ENCODE data around the gene CXCR1.

The CXCR1 gene

DNA sequence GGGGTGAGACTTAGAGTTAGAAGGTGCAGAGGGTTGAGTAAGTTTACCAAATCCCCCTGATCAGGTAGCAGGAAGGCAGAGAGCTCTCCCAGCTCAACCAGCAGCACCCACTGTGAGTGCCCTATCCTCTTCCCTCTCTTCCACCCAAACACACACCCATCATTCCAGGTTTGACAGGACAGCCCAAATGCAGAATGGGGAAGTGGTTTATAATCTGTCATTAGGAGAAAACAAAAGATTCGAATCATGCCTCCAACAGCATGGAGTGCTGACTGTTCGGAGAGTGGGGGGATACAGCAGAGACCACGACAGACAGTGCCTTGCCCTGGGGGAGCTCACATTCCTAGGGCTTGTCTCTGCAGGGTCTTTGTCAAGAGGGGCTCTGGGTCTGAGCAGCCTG is 29.2 kb downstream of the CXCR1 start (continued):
- TF ChIP-seq, protein P1, sequence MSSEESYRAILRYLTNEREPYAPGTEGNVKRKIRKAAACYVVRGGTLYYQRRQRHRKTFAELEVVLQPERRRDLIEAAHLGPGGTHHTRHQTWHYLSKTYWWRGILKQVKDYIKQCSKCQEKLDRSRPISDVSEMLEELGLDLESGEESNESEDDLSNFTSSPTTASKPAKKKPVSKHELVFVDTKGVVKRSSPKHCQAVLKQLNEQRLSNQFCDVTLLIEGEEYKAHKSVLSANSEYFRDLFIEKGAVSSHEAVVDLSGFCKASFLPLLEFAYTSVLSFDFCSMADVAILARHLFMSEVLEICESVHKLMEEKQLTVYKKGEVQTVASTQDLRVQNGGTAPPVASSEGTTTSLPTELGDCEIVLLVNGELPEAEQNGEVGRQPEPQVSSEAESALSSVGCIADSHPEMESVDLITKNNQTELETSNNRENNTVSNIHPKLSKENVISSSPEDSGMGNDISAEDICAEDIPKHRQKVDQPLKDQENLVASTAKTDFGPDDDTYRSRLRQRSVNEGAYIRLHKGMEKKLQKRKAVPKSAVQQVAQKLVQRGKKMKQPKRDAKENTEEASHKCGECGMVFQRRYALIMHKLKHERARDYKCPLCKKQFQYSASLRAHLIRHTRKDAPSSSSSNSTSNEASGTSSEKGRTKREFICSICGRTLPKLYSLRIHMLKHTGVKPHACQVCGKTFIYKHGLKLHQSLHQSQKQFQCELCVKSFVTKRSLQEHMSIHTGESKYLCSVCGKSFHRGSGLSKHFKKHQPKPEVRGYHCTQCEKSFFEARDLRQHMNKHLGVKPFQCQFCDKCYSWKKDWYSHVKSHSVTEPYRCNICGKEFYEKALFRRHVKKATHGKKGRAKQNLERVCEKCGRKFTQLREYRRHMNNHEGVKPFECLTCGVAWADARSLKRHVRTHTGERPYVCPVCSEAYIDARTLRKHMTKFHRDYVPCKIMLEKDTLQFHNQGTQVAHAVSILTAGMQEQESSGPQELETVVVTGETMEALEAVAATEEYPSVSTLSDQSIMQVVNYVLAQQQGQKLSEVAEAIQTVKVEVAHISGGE (tag by site-specific recombination; conservative IDR thresholded peaks at IDR 0.05; ENCODE audit: low read depth): no peak

DNA sequence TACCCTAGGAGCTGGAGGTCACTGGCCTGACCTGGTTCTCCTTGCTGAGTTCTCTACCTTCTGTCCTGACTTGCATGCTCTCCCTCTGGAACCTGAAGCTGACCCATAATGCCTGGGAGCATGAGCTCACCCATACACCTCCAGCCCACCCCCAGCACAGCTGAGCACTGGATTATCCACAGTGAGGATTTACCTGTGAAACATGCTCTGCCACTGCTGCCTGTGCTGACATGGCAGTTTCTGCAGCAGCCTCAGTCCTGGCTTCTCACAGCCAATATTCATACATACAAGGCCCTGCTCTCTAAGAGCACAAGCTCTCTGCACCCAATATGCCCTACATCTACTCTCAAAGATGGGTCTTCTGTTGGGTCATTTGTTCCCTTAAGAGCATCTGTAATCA is 35.9 kb downstream of the CXCR1 start:
- POLR2A ChIA-PET: interaction anchor here (0.7 kb wide), 1 partner anchor 147 kb away, joined by 5 read pairs; no protein-coding TSS in a partner anchor
- CTCF ChIA-PET: interaction anchor here (0.6 to 1.1 kb wide), 2 partner anchors 22 to 31 kb away, joined by 3 to 4 read pairs; no protein-coding TSS in a partner anchor
- Histone ChIP-seq H3K27ac (ENCODE audit: extremely low read depth, low read depth, low read length) (no peak overlapping the region), H3K9me3 (ENCODE audit: control insufficient read depth, insufficient read depth, low read depth, low read length) (no peaks in the 10 kb centered on the region), H3K36me3 (ENCODE audit: control insufficient read depth in 2 of 2, insufficient read depth in 1 of 2, low read length in 2 of 2) (no peaks in the 10 kb centered on the region), H3K4me3 (ENCODE audit: low read depth, low read length) (no peak overlapping the region), H3K4me1 (ENCODE audit: control insufficient read depth, insufficient read depth, low read length) (no peaks in the 10 kb centered on the region)
- TF ChIP-seq ZNF792 (tag by site-specific recombination; IDR thresholded peaks at IDR 0.05): no peak
- TF ChIP-seq ZSCAN23 (tag by site-specific recombination; IDR thresholded peaks at IDR 0.05): no peak
- no peak for TF ChIP-seq ZNF16 (tag by site-specific recombination; IDR thresholded peaks at IDR 0.05; ENCODE audit: low read depth)
- TF ChIP-seq ZNF530 (tag by site-specific recombination; IDR thresholded peaks at IDR 0.05; ENCODE audit: low read depth): no peak
- TF ChIP-seq, protein P2, sequence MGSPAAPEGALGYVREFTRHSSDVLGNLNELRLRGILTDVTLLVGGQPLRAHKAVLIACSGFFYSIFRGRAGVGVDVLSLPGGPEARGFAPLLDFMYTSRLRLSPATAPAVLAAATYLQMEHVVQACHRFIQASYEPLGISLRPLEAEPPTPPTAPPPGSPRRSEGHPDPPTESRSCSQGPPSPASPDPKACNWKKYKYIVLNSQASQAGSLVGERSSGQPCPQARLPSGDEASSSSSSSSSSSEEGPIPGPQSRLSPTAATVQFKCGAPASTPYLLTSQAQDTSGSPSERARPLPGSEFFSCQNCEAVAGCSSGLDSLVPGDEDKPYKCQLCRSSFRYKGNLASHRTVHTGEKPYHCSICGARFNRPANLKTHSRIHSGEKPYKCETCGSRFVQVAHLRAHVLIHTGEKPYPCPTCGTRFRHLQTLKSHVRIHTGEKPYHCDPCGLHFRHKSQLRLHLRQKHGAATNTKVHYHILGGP (tag by site-specific recombination; IDR thresholded peaks at IDR 0.05): no peak
- no peak for TF ChIP-seq ZNF184 (tag by site-specific recombination; IDR thresholded peaks at IDR 0.05)
- no peak for TF ChIP-seq GFI1B (tag by site-specific recombination; IDR thresholded peaks at IDR 0.05)
- TF ChIP-seq, protein P3, sequence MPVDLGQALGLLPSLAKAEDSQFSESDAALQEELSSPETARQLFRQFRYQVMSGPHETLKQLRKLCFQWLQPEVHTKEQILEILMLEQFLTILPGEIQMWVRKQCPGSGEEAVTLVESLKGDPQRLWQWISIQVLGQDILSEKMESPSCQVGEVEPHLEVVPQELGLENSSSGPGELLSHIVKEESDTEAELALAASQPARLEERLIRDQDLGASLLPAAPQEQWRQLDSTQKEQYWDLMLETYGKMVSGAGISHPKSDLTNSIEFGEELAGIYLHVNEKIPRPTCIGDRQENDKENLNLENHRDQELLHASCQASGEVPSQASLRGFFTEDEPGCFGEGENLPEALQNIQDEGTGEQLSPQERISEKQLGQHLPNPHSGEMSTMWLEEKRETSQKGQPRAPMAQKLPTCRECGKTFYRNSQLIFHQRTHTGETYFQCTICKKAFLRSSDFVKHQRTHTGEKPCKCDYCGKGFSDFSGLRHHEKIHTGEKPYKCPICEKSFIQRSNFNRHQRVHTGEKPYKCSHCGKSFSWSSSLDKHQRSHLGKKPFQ (tag by site-specific recombination; IDR thresholded peaks at IDR 0.05): no peak
- no peak for TF ChIP-seq ZNF223 (tag by site-specific recombination; IDR thresholded peaks at IDR 0.05)
- TF ChIP-seq ZNF426 (tag by site-specific recombination; IDR thresholded peaks at IDR 0.05): no peak
- no peak for TF ChIP-seq ZIC2 (tag by site-specific recombination; IDR thresholded peaks at IDR 0.05)
- TF ChIP-seq ZNF266 (tag by site-specific recombination; IDR thresholded peaks at IDR 0.05; ENCODE audit: low read depth): no peak
- no peak for TF ChIP-seq GLIS2 (tag by site-specific recombination; IDR thresholded peaks at IDR 0.05)
- TF ChIP-seq ZSCAN16 (tag by site-specific recombination; IDR thresholded peaks at IDR 0.05): no peak

DNA sequence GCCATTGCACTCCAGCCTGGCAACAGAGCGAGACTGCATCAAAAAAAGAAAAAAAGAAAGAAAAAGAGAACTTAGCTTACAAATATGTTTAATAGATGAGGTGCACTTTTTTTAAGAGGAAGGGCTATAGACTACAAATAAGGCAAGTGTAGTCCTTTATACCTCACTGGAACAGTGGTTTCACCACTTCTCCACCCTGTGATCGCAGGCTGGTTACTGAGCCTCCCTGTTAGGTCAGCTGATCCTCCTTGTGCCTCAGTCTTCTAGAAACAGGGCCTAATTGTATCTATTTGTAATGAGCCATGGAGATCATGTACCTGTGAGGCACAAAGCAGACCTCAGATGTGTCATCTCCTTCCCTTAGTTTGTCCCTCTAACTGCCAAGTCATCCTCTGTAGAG is 36.4 kb downstream of the CXCR1 start:
- H3K36me3 ChIP-seq (ENCODE audit: control insufficient read depth in 2 of 2, insufficient read depth in 1 of 2, low read length in 2 of 2): no peaks in the 10 kb centered on the region
- ChIA-PET POLR2A (no interaction called here), CTCF (interaction anchor here (0.6 to 1.1 kb wide), 2 partner anchors 22 to 30 kb away, joined by 3 to 4 read pairs; no protein-coding TSS in a partner anchor)
- TF ChIP-seq ZNF302 (tag by site-specific recombination; IDR thresholded peaks at IDR 0.05; ENCODE audit: low read depth): no peak
- no peak for TF ChIP-seq ZNF266 (tag by site-specific recombination; IDR thresholded peaks at IDR 0.05; ENCODE audit: low read depth)
- TF ChIP-seq ZNF426 (tag by site-specific recombination; IDR thresholded peaks at IDR 0.05): no peak
- TF ChIP-seq ZNF202 (tag by site-specific recombination; IDR thresholded peaks at IDR 0.05; ENCODE audit: borderline replicate concordance): no peak
- TF ChIP-seq ZNF558 (tag by site-specific recombination; IDR thresholded peaks at IDR 0.05): no peak
- no peak for TF ChIP-seq ZNF768 (tag by site-specific recombination; IDR thresholded peaks at IDR 0.05)
- TF ChIP-seq REPIN1 (tag by site-specific recombination; IDR thresholded peaks at IDR 0.05; ENCODE audit: low read depth): no peak
- TF ChIP-seq, protein P4, sequence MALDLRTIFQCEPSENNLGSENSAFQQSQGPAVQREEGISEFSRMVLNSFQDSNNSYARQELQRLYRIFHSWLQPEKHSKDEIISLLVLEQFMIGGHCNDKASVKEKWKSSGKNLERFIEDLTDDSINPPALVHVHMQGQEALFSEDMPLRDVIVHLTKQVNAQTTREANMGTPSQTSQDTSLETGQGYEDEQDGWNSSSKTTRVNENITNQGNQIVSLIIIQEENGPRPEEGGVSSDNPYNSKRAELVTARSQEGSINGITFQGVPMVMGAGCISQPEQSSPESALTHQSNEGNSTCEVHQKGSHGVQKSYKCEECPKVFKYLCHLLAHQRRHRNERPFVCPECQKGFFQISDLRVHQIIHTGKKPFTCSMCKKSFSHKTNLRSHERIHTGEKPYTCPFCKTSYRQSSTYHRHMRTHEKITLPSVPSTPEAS (tag by site-specific recombination; IDR thresholded peaks at IDR 0.05): no peak
- no peak for TF ChIP-seq ZNF416 (tag by site-specific recombination; IDR thresholded peaks at IDR 0.05)
- TF ChIP-seq ZFP69B (tag by site-specific recombination; IDR thresholded peaks at IDR 0.05): no peak
- no peak for TF ChIP-seq ZNF658 (tag by site-specific recombination; IDR thresholded peaks at IDR 0.05)
- no peak for TF ChIP-seq GLIS1 (tag by site-specific recombination; IDR thresholded peaks at IDR 0.05)
- no peak for TF ChIP-seq IKZF3 (tag by site-specific recombination; IDR thresholded peaks at IDR 0.05)
- TF ChIP-seq ZNF629 (tag by site-specific recombination; IDR thresholded peaks at IDR 0.05): no peak
- TF ChIP-seq FEZF1 (tag by site-specific recombination; IDR thresholded peaks at IDR 0.05): no peak
- TF ChIP-seq ZFP37 (tag by site-specific recombination; IDR thresholded peaks at IDR 0.05): no peak

More for the DNA sequence above, 36.4 kb downstream of the CXCR1 start:
- Histone ChIP-seq H3K9me3 (ENCODE audit: control insufficient read depth, insufficient read depth, low read depth, low read length) (no peaks in the 10 kb centered on the region), H3K4me3 (ENCODE audit: low read depth, low read length) (no peak overlapping the region), H3K4me1 (ENCODE audit: control insufficient read depth, insufficient read depth, low read length) (no peaks in the 10 kb centered on the region), H3K27ac (ENCODE audit: extremely low read depth, low read depth, low read length) (no peak overlapping the region)

All from HEK293 (cell line).